IMR-90 (cell line): ENCODE measurements around the gene PAPPA. TPM values are rescaled to one million over a fixed set of nuclear protein-coding genes. Genes with fewer than 3 reads are reported as not detected.

Experiments used
- ATAC-seq: fragments of 200-7000 bp; cut with Tn5 transposase; 2 replicates; pipeline ENCODE4 v1.9.1; 2020; ENCODE audit warnings: low read depth, mild to moderate bottlenecking, moderate library complexity
- BruUV-seq: library from RNA; stranded (reverse); fragments of 400-500 nt; replicated peaks from 2 replicates; lab custom pipeline; 2021; lab: Mats Ljungman, UMichigan
- CTCF ChIA-PET: fragments of 300-600 bp; formaldehyde crosslinking; extraction: SDS; loops from one replicate; lab custom pipeline; 2021; ENCODE audit warnings: antibody characterized with exemption; lab: Yijun Ruan, JAX
- POLR2A ChIA-PET: fragments of 300-600 bp; sonication (Branson Sonifier 250); formaldehyde crosslinking; loops from one replicate; lab custom pipeline; 2022; ENCODE audit warnings: antibody characterized with exemption; ENCODE audit not compliant: unreplicated experiment; lab: Charles Lee
- DNase-seq: peaks from one replicate; pipeline ENCODE4 v3.0.0; 2013
- H2AFZ ChIP-seq: replicated peaks from 2 replicates; pipeline ENCODE3; 2013; ENCODE audit warnings: low read length, mild to moderate bottlenecking; ENCODE audit not compliant: poor library complexity
- H2AK5ac ChIP-seq: 2 replicates; pipeline ENCODE4 v1.6.1; 2013; ENCODE audit warnings: low read depth, low read length, inconsistent platforms
- H2AK9ac ChIP-seq: replicated peaks from 2 replicates; pipeline ENCODE3; 2013; ENCODE audit warnings: mild to moderate bottlenecking, low read depth, low read length, moderate library complexity; ENCODE audit not compliant: poor library complexity
- H2BK120ac ChIP-seq: 2 replicates; pipeline ENCODE4 v1.6.1; 2013; ENCODE audit warnings: low read depth, low read length, inconsistent platforms
- H2BK15ac ChIP-seq: 3 replicates; pipeline ENCODE4 v1.6.1; 2013; ENCODE audit warnings: low read depth, low read length, inconsistent platforms
- H2BK20ac ChIP-seq: 2 replicates; pipeline ENCODE4 v1.6.1; 2013; ENCODE audit warnings: low read depth, mild to moderate bottlenecking, inconsistent platforms, low read length, moderate library complexity
- H2BK5ac ChIP-seq: 2 replicates; pipeline ENCODE4 v1.6.1; 2013; ENCODE audit warnings: mild to moderate bottlenecking, low read depth, low read length, inconsistent platforms; ENCODE audit not compliant: poor library complexity, severe bottlenecking
- H3K14ac ChIP-seq: replicated peaks from 2 replicates; pipeline ENCODE4 v1.6.1; 2013; ENCODE audit warnings: low read depth, low read length, inconsistent platforms
- H3K18ac ChIP-seq: 2 replicates; pipeline ENCODE4 v1.6.1; 2013; ENCODE audit warnings: low read depth, low read length, control low read depth
- H3K23ac ChIP-seq: 2 replicates; pipeline ENCODE4 v1.6.1; 2013; ENCODE audit warnings: low read depth, low read length, inconsistent platforms
- H3K27ac ChIP-seq: 2 replicates; pipeline ENCODE4 v1.5.1; 2013; ENCODE audit warnings: mild to moderate bottlenecking, control low read depth, low read length; ENCODE audit not compliant: insufficient read depth
- H3K27me3 ChIP-seq: 2 replicates; pipeline ENCODE4 v1.6.1; 2013; ENCODE audit warnings: low read length; ENCODE audit not compliant: control insufficient read depth, insufficient read depth
- H3K36me3 ChIP-seq: 2 replicates; pipeline ENCODE4 v1.6.1; 2013; ENCODE audit warnings: low read length, mixed read lengths; ENCODE audit not compliant: control insufficient read depth, insufficient read depth
- H3K4ac ChIP-seq: 2 replicates; pipeline ENCODE4 v1.6.1; 2013; ENCODE audit warnings: low read depth, low read length, inconsistent platforms
- H3K4me1 ChIP-seq: 2 replicates; pipeline ENCODE4 v1.6.1; 2013; ENCODE audit warnings: low read length, mixed read lengths; ENCODE audit not compliant: control insufficient read depth, insufficient read depth
- H3K4me2 ChIP-seq: 2 replicates; pipeline ENCODE4 v1.6.1; 2013; ENCODE audit warnings: low read depth, mild to moderate bottlenecking, control low read depth, low read length, moderate library complexity
- H3K4me3 ChIP-seq: 2 replicates; pipeline ENCODE4 v1.5.1; 2013; ENCODE audit warnings: low read depth, mild to moderate bottlenecking, control low read depth, low read length, moderate library complexity; ENCODE audit not compliant: insufficient read depth
- H3K56ac ChIP-seq: 2 replicates; pipeline ENCODE4 v1.6.1; 2013; ENCODE audit warnings: low read length, inconsistent platforms; ENCODE audit not compliant: insufficient read depth; ENCODE audit errors: extremely low read depth
- H3K79me1 ChIP-seq, 2 experiments: 2 replicates each; pipeline ENCODE4 v1.6.1; 2013; ENCODE audit warnings: low read length in 2 of 2, inconsistent platforms in 1 of 2, low read depth in 1 of 2
- H3K9ac ChIP-seq: 2 replicates; pipeline ENCODE4 v1.6.1; 2013; ENCODE audit warnings: low read depth, low read length, control low read depth
- H3K9me1 ChIP-seq: 2 replicates; pipeline ENCODE4 v1.6.1; 2013; ENCODE audit warnings: low read length, inconsistent platforms; ENCODE audit not compliant: insufficient read depth
- H3K9me3 ChIP-seq: 2 replicates; pipeline ENCODE4 v1.6.1; 2013; ENCODE audit warnings: low read length; ENCODE audit not compliant: control insufficient read depth, insufficient read depth
- H4K20me1 ChIP-seq: 2 replicates; pipeline ENCODE4 v1.6.1; 2013; ENCODE audit warnings: low read length, inconsistent platforms; ENCODE audit not compliant: insufficient read depth
- H4K5ac ChIP-seq: 2 replicates; pipeline ENCODE4 v1.6.1; 2013; ENCODE audit warnings: mild to moderate bottlenecking, low read depth, low read length, control low read depth
- H4K8ac ChIP-seq, 2 experiments: 2 replicates each; pipeline ENCODE4 v1.6.1; 2013; ENCODE audit warnings: low read depth in 2 of 2, low read length in 2 of 2, control low read depth in 1 of 2, inconsistent platforms in 1 of 2
- H4K91ac ChIP-seq: 2 replicates; pipeline ENCODE4 v1.6.1; 2013; ENCODE audit warnings: low read depth, low read length, inconsistent platforms; ENCODE audit not compliant: insufficient read depth
- CEBPB ChIP-seq: IDR thresholded peaks from 2 replicates; pipeline ENCODE4 v1.6.1; 2012; ENCODE audit warnings: low read depth, low read length, improper control_type of control experiment
- MAFK ChIP-seq: IDR thresholded peaks from 2 replicates; pipeline ENCODE4 v1.6.1; 2012; ENCODE audit warnings: low read depth, low read length, improper control_type of control experiment
- MXI1 ChIP-seq: IDR thresholded peaks from 2 replicates; pipeline ENCODE4 v1.6.1; 2012; ENCODE audit warnings: low read depth, mild to moderate bottlenecking, low read length, moderate library complexity, borderline replicate concordance
- RAD21 ChIP-seq: IDR thresholded peaks from 2 replicates; pipeline ENCODE4 v1.6.1; 2012; ENCODE audit warnings: low read length, improper control_type of control experiment
- WGBS, 2 experiments: methylation state at CpG; one replicate each; pipeline versions ENCODE4 v1.1.5 to v1.1.7; 2013; ENCODE audit warnings: missing lambda C conversion rate in 2 of 2; ENCODE audit not compliant: insufficient read length in 1 of 2; ENCODE audit errors: extremely low coverage in 2 of 2; 5-methylcytosine and 5-hydroxymethylcytosine counted together
- dilution Hi-C: fragments of 300-500 bp; cut with HindIII; formaldehyde crosslinking; loops from one replicate; pipeline ENCODE4 v1.14.3; 2018; ENCODE audit warnings: low sequenced_read_pairs; ENCODE audit not compliant: unreplicated experiment
- in situ Hi-C: fragments of 300-500 bp; cut with MboI; formaldehyde crosslinking; loops from 3 replicates; pipeline ENCODE4 v1.14.3; 2019; ENCODE audit warnings: low sequenced_read_pairs, inconsistent platforms, mixed read lengths
- intact Hi-C: fragments of 100-400 bp; cut with micrococcal nuclease; formaldehyde crosslinking; loops from 2 replicates; pipeline ENCODE4 v1.10.0; 2022
- polyA plus RNA-seq, 3 experiments: library from polyadenylated mRNA; depleted of rRNA; stranded (reverse); fragments of >200 nt; gene quantifications; 2 replicates each; pipeline ENCODE4 v1.2.3, GENCODE V29; 2012; ENCODE audit warnings: low replicate concordance in 1 of 3
- total RNA-seq: library from RNA; depleted of rRNA; stranded (reverse); fragments of >200 nt; gene quantifications from 2 replicates; pipeline ENCODE4 v1.2.3, GENCODE V29; 2012
- TF ChIP-seq, protein P1 (sequence below): fragments of 150-350 bp; IDR thresholded peaks from 2 replicates; pipeline ENCODE4 v1.6.1; 2016; ENCODE audit warnings: low read depth, mild to moderate bottlenecking, low read length, moderate library complexity, borderline replicate concordance

PAPPA gene
- total and polyA plus RNA-seq, 2 of the 4 experiments (the other 2 are of a cell fraction) = 8.3 to 12.4 TPM

DNA sequence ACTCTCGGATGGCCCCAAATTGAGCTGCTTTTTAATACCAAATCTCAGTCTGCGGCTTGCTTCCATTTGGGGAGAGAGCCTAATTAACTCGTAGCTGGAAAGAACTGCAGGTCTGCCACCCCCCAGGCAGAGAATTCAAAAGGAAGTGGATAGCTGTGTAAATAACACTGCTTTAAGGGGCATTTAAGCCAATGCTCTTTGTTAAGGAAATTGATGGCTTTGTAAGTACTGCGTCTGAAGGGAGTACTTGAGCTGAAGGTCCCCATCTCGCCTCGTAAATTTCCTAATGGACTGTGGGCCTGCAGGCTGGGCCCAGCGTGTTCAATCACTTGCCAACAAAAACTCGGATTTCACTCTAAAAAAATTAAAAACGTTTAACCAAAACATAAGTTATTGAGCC, 132.7 kb downstream of the PAPPA start:
- H3K27me3 ChIP-seq = no peaks in the 10 kb centered on the region
- WGBS, 2 experiments = 100% methylated on average over 2 of the region's 9 CpGs; no CpG with 5 or more reads in 1 of the 2 experiments
- CTCF ChIA-PET = no interaction called here

More for the DNA sequence above, 132.7 kb downstream of the PAPPA start:
- Histone ChIP-seq H3K9me3 (no peaks in the 10 kb centered on the region), H2AFZ (no peak overlapping the region), H4K20me1 (peaks cover 9% of the 10 kb centered on the region; the same call in 1 of the 2 replicates), H2BK5ac (no peak overlapping the region), H4K5ac (no peak overlapping the region), H2AK9ac (no peak overlapping the region), H2BK120ac (no peak overlapping the region), H3K23ac (no peak overlapping the region), H3K4me1 (peaks cover 4% of the 10 kb centered on the region), H3K9me1 (peaks cover 7% of the 10 kb centered on the region), H4K8ac (no peak overlapping the region), H3K36me3 (peaks cover 27% of the 10 kb centered on the region), H2AK5ac (no peak overlapping the region), H3K79me1 (no peaks in the 10 kb centered on the region), H3K9ac (no peak overlapping the region), H3K4me3 (no peak overlapping the region), H2BK15ac (no peak overlapping the region), H3K18ac (no peak overlapping the region), H3K4ac (no peak overlapping the region), H3K56ac (no peak overlapping the region), H2BK20ac (no peak overlapping the region), H3K14ac (no peak overlapping the region), H3K4me2 (no peak overlapping the region), H3K27ac (no peak overlapping the region), H4K91ac (no peak overlapping the region)
- dilution Hi-C loops (no loop called here), intact Hi-C loops (no loop called here), in situ Hi-C loops (no loop called here)
- POLR2A ChIA-PET = no interaction called here
- DNase-seq = no peak
- BruUV-seq = no TSS peak
- TF ChIP-seq RAD21 (no peak), CEBPB (no peak), MXI1 (no peak), MAFK (no peak)
- TF ChIP-seq, protein P1, sequence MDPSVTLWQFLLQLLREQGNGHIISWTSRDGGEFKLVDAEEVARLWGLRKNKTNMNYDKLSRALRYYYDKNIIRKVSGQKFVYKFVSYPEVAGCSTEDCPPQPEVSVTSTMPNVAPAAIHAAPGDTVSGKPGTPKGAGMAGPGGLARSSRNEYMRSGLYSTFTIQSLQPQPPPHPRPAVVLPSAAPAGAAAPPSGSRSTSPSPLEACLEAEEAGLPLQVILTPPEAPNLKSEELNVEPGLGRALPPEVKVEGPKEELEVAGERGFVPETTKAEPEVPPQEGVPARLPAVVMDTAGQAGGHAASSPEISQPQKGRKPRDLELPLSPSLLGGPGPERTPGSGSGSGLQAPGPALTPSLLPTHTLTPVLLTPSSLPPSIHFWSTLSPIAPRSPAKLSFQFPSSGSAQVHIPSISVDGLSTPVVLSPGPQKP = no peak
- no peak for ATAC-seq
